ENCODE measurements around the gene LDLRAD3.

LDLRAD3 gene

GRCh38 chr11:36116161-36116560 is 172.3 kb downstream of the LDLRAD3 start:
- H3K27me3 ChIP-seq (ENCODE audit: control insufficient read depth, insufficient read depth, low read length), result no peaks in the 10 kb centered on the region
- no peaks in the 10 kb centered on the region for H3K4me1 ChIP-seq
- no peak overlapping the region for H3K9ac ChIP-seq
- H3K27ac ChIP-seq, result no peak overlapping the region
- H3K4me2 ChIP-seq (ENCODE audit: low read length), result no peak overlapping the region
- no peak overlapping the region for H2AFZ ChIP-seq
- no peak overlapping the region for H3K4me3 ChIP-seq (ENCODE audit: low read depth, low read length)
- H3K79me2 ChIP-seq, result no peaks in the 10 kb centered on the region
- TF ChIP-seq CTCF (IDR thresholded peaks at IDR 0.05), result no peak
- no peaks in the 10 kb centered on the region for H3K9me3 ChIP-seq (ENCODE audit: control insufficient read depth, low read length)
- H3K36me3 ChIP-seq (ENCODE audit: control insufficient read depth, insufficient read depth, low read length), result no peaks in the 10 kb centered on the region

- H3K27me3 ChIP-seq (ENCODE audit: control insufficient read depth, insufficient read depth, low read length), result no peaks in the 10 kb centered on the region
- no peaks in the 10 kb centered on the region for H3K36me3 ChIP-seq (ENCODE audit: control insufficient read depth, insufficient read depth, low read length)
- no peaks in the 10 kb centered on the region for H3K9me3 ChIP-seq (ENCODE audit: control insufficient read depth, low read length)
- no peak overlapping the region for H3K4me2 ChIP-seq (ENCODE audit: low read length)
- H3K4me3 ChIP-seq (ENCODE audit: low read depth, low read length), result no peak overlapping the region
- no peak overlapping the region for H3K27ac ChIP-seq
- no peak for TF ChIP-seq CTCF (IDR thresholded peaks at IDR 0.05)
- H2AFZ ChIP-seq, result no peak overlapping the region
- H3K9ac ChIP-seq, result no peak overlapping the region
- H3K4me1 ChIP-seq, result no peaks in the 10 kb centered on the region
- no peaks in the 10 kb centered on the region for H3K79me2 ChIP-seq
Measured at GRCh38 chr11:36118084-36118483, 174.2 kb downstream of the LDLRAD3 start.

DNA sequence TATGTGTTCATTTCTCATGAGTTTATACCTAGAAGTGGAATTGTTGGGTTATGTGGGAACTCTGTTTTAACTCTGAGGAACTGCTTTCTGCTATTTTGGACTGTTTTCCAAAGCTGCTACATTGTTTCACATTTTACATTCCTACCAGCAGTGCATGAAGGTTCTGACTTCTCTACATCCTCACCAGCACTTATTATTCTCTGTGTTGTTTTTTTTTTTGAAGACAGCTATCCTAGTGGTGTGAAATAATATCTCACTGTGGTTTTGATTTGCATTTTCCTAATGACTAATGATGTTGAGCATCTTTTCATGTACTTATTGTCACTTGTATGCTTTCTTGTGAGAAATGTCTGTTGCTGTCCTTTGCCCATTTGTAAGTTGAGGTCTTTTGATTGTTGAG is 175.4 kb downstream of the LDLRAD3 start:
- Histone ChIP-seq H3K9ac (no peak overlapping the region), H3K36me3 (ENCODE audit: control insufficient read depth, insufficient read depth, low read length) (no peaks in the 10 kb centered on the region), H3K4me2 (ENCODE audit: low read length) (no peak overlapping the region), H2AFZ (no peak overlapping the region), H3K27ac (no peak overlapping the region), H3K79me2 (no peaks in the 10 kb centered on the region), H3K4me1 (no peaks in the 10 kb centered on the region), H3K27me3 (ENCODE audit: control insufficient read depth, insufficient read depth, low read length) (no peaks in the 10 kb centered on the region), H3K9me3 (ENCODE audit: control insufficient read depth, low read length) (no peaks in the 10 kb centered on the region), H3K4me3 (ENCODE audit: low read depth, low read length) (no peak overlapping the region)
- no peak for TF ChIP-seq CTCF (IDR thresholded peaks at IDR 0.05)

GRCh38 chr11:36121054-36121453 is 177.2 kb downstream of the LDLRAD3 start:
- Histone ChIP-seq H3K4me3 (ENCODE audit: low read depth, low read length) (no peak overlapping the region), H3K27me3 (ENCODE audit: control insufficient read depth, insufficient read depth, low read length) (no peaks in the 10 kb centered on the region), H3K4me2 (ENCODE audit: low read length) (no peak overlapping the region), H3K9me3 (ENCODE audit: control insufficient read depth, low read length) (no peaks in the 10 kb centered on the region), H3K36me3 (ENCODE audit: control insufficient read depth, insufficient read depth, low read length) (no peaks in the 10 kb centered on the region), H3K9ac (no peak overlapping the region), H2AFZ (no peak overlapping the region), H3K4me1 (no peaks in the 10 kb centered on the region), H3K27ac (no peak overlapping the region), H3K79me2 (no peaks in the 10 kb centered on the region)
- TF ChIP-seq CTCF (IDR thresholded peaks at IDR 0.05), result no peak

DNA sequence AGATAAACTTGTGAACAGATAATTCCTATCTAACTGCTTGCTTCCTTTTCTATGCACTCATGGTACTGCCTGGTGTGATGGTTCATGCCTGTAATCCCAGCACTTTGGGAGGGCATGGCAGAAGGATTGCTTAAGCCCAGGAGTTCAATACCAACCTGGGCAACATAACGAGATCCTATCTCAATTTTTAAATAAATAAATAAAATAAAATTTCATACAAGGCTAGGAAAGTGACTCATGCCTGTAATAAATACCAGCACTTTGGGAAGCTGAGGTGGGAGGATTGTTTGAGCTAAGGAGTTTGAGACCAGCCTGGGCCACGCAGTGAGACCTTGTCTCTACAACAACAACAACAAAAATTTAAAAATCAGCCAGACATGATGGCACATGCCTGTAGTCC is 178.8 kb downstream of the LDLRAD3 start:
- no peaks in the 10 kb centered on the region for H3K9me3 ChIP-seq (ENCODE audit: control insufficient read depth, low read length)
- no peak for TF ChIP-seq CTCF (IDR thresholded peaks at IDR 0.05)
- H3K36me3 ChIP-seq (ENCODE audit: control insufficient read depth, insufficient read depth, low read length), result no peaks in the 10 kb centered on the region
- no peak overlapping the region for H3K4me3 ChIP-seq (ENCODE audit: low read depth, low read length)
- no peaks in the 10 kb centered on the region for H3K27me3 ChIP-seq (ENCODE audit: control insufficient read depth, insufficient read depth, low read length)
- no peak overlapping the region for H3K4me2 ChIP-seq (ENCODE audit: low read length)
- no peaks in the 10 kb centered on the region for H3K79me2 ChIP-seq
- no peak overlapping the region for H3K9ac ChIP-seq
- no peak overlapping the region for H2AFZ ChIP-seq
- no peak overlapping the region for H3K27ac ChIP-seq
- no peaks in the 10 kb centered on the region for H3K4me1 ChIP-seq
